ENCODE measurements around the gene OTP. TPM values are rescaled to one million over a fixed set of nuclear protein-coding genes. Genes with fewer than 3 reads are reported as not detected.

OTP gene
- total RNA-seq, 4 donors from 2014 or later, result not detected

DNA sequence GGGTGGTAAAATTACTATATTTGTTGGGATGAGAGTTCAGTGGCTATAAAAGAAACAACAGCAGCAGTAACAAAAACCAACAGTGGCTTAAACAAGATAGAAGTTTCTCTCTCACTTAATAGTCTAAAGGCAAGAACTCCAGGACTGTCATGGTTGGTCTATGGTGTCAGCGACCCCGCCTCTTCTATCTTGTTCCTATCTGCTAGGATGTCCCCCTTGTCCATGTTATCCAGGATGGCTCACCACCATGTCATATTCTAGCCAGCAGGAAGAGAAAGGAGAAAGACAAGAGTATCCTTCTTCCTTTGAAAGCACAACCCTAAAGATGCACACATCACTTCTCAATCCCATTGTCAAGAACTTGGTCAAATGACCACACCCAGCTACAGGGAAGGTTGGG, 11.3 kb upstream of the OTP start:
- Histone ChIP-seq H3K27ac (no peak overlapping the region), H3K9me3 (no peaks in the 10 kb centered on the region), H3K4me1 (peaks cover 9% of the 10 kb centered on the region), H3K36me3 (no peaks in the 10 kb centered on the region), H3K4me3 (no peak overlapping the region), H3K27me3 (peaks cover 68% of the 10 kb centered on the region)
- TF ChIP-seq EP300 (IDR thresholded peaks at IDR 0.05) (no peak), POLR2A (IDR thresholded peaks at IDR 0.05) (no peak)
- 89% methylated on average over 2 of the region's 2 CpGs for WGBS
- DNase-seq (ENCODE audit: low spot score in 2 of 2), result no peak

- no peaks in the 10 kb centered on the region for H3K36me3 ChIP-seq
- H3K27me3 ChIP-seq, result peaks cover 94% of the 10 kb centered on the region
- TF ChIP-seq POLR2A (IDR thresholded peaks at IDR 0.05) (no peak), CTCF (IDR thresholded peaks at IDR 0.05) (no peak), POLR2AphosphoS5 (IDR thresholded peaks at IDR 0.05) (no peak), EP300 (IDR thresholded peaks at IDR 0.05) (no peak)
- H3K4me1 ChIP-seq, result peaks cover 23% of the 10 kb centered on the region
- no peaks in the 10 kb centered on the region for H3K9me3 ChIP-seq
- no peak for DNase-seq (ENCODE audit: low spot score in 2 of 2)
- no peak overlapping the region for H3K27ac ChIP-seq
- 49% methylated on average over 11 of the region's 11 CpGs for WGBS
- no peak overlapping the region for H3K4me3 ChIP-seq
Observed at GRCh38 chr5:77645995-77646639, 7.6 kb upstream of the OTP start.

DNA sequence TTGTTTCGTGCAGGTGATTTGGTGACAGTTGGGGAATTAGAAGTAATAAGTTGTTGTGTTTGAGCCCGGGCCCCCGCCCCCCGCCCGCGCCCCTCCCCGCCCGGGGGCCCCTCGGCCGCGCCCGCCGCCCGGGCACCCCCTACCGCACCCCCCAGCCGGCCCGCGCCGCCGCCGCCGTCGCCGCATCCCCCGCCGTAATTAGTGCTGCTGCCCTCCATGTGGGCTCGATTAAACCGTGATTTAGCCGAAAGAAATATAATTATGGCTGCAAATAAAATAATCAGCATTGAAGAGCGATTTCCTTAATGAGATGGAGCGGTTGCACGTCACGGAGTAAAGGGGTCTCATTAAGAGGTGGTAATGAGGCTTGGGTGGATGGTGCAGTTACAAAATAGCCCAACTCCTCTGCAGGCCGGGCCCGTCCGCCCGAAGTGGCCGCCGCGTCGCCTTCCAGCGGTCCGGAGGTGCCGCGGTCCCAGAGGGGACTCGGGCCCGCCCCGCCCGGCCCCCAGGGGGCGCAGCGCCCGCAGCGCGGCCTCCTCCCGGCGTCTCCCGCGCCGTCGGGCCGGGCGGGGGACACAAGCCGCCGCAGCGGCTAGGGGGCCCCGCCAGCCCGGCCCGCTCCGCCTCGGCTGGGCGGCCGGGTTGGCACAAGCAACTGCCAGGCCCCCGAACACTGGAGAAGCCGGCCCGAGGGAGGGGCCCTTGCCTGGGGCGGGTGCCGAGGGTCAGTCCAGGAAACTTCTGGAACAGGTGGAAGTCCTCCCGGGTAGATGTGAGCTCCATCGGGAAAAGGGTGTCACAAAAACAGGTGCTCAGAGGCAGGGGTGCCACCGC, 6.9 kb upstream of the OTP start:
- no peak for DNase-seq (ENCODE audit: low spot score in 2 of 2)
- no peaks in the 10 kb centered on the region for H3K9me3 ChIP-seq
- H3K27me3 ChIP-seq, result peaks cover 96% of the 10 kb centered on the region
- TF ChIP-seq CTCF (IDR thresholded peaks at IDR 0.05), result peak in 1 of 2 donors; percentile 54
- no peak for TF ChIP-seq POLR2AphosphoS5 (IDR thresholded peaks at IDR 0.05)
- no peak for TF ChIP-seq POLR2A (IDR thresholded peaks at IDR 0.05)
- 8% methylated on average over 20 of the region's 80 CpGs for WGBS
- H3K4me1 ChIP-seq, result peaks cover 28% of the 10 kb centered on the region
- H3K4me3 ChIP-seq, result peak overlapping the region; percentile 29
- H3K36me3 ChIP-seq, result no peaks in the 10 kb centered on the region
- H3K27ac ChIP-seq, result no peak overlapping the region

GRCh38 chr5:77644371-77645157, 6.1 kb upstream of the OTP start:
- no peak for TF ChIP-seq POLR2A (IDR thresholded peaks at IDR 0.05)
- no peak for TF ChIP-seq EP300 (IDR thresholded peaks at IDR 0.05)
- TF ChIP-seq CTCF (IDR thresholded peaks at IDR 0.05), result no peak
- no peak for TF ChIP-seq POLR2AphosphoS5 (IDR thresholded peaks at IDR 0.05)
- DNase-seq (ENCODE audit: low spot score in 2 of 2), result no peak
- WGBS, result 13% methylated on average over 33 of the region's 33 CpGs
- H3K27me3 ChIP-seq, result peaks cover 96% of the 10 kb centered on the region
- H3K9me3 ChIP-seq, result no peaks in the 10 kb centered on the region
- H3K4me1 ChIP-seq, result peaks cover 33% of the 10 kb centered on the region
- no peaks in the 10 kb centered on the region for H3K36me3 ChIP-seq
- H3K27ac ChIP-seq, result no peak overlapping the region
- peak overlapping the region; percentile 29 for H3K4me3 ChIP-seq

- 12% methylated on average over 28 of the region's 28 CpGs for WGBS
- Histone ChIP-seq H3K4me3 (no peak overlapping the region), H3K27me3 (peaks cover 100% of the 10 kb centered on the region), H3K4me1 (peaks cover 38% of the 10 kb centered on the region), H3K27ac (no peak overlapping the region), H3K9me3 (no peaks in the 10 kb centered on the region), H3K36me3 (no peaks in the 10 kb centered on the region)
- no peak for DNase-seq (ENCODE audit: low spot score in 2 of 2)
- TF ChIP-seq CTCF (IDR thresholded peaks at IDR 0.05), result no peak
- TF ChIP-seq EP300 (IDR thresholded peaks at IDR 0.05), result no peak
- no peak for TF ChIP-seq POLR2A (IDR thresholded peaks at IDR 0.05)
- no peak for TF ChIP-seq POLR2AphosphoS5 (IDR thresholded peaks at IDR 0.05)
Observed at GRCh38 chr5:77643654-77644370, 5.3 kb upstream of the OTP start.

Measured in suprapubic skin (tissue), 4 donors.